ENCODE data around the gene ZCCHC13. TPM values are rescaled to one million over a fixed set of nuclear protein-coding genes. Genes with fewer than 3 reads are reported as not detected.

The ZCCHC13 gene
- total and polyA plus RNA-seq, 9 donors: not detected

GRCh38 chrX:74272230-74272629 is 31.8 kb upstream of the ZCCHC13 start:
- no peaks in the 10 kb centered on the region for H3K4me1 ChIP-seq (ENCODE audit: insufficient read depth)
- no peak overlapping the region for H3K4me3 ChIP-seq
- H3K27ac ChIP-seq: no peak overlapping the region
- no peaks in the 10 kb centered on the region for H3K27me3 ChIP-seq
- TF ChIP-seq POLR2A (IDR thresholded peaks at IDR 0.05) (no peak), EP300 (IDR thresholded peaks at IDR 0.05) (no peak)
- TF ChIP-seq, protein P1, sequence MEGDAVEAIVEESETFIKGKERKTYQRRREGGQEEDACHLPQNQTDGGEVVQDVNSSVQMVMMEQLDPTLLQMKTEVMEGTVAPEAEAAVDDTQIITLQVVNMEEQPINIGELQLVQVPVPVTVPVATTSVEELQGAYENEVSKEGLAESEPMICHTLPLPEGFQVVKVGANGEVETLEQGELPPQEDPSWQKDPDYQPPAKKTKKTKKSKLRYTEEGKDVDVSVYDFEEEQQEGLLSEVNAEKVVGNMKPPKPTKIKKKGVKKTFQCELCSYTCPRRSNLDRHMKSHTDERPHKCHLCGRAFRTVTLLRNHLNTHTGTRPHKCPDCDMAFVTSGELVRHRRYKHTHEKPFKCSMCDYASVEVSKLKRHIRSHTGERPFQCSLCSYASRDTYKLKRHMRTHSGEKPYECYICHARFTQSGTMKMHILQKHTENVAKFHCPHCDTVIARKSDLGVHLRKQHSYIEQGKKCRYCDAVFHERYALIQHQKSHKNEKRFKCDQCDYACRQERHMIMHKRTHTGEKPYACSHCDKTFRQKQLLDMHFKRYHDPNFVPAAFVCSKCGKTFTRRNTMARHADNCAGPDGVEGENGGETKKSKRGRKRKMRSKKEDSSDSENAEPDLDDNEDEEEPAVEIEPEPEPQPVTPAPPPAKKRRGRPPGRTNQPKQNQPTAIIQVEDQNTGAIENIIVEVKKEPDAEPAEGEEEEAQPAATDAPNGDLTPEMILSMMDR (IDR thresholded peaks at IDR 0.05): no peak
- H3K9me3 ChIP-seq: no peaks in the 10 kb centered on the region
- intact Hi-C loops (cut with DNase I): no loop called here
- no peak for DNase-seq
- H3K36me3 ChIP-seq: no peaks in the 10 kb centered on the region
- 77 to 89% (median 80%) methylated on average over 2 of the region's 2 CpGs for WGBS, 3 donors

GRCh38 chrX:74274516-74274915 is 29.5 kb upstream of the ZCCHC13 start:
- H3K9me3 ChIP-seq: no peaks in the 10 kb centered on the region
- no peak overlapping the region for H3K4me3 ChIP-seq
- TF ChIP-seq POLR2A (IDR thresholded peaks at IDR 0.05): no peak
- no peak for TF ChIP-seq EP300 (IDR thresholded peaks at IDR 0.05)
- TF ChIP-seq, protein P1 (IDR thresholded peaks at IDR 0.05): no peak
- DNase-seq: no peak
- 69 to 72% (median 69%) methylated on average over 5 of the region's 5 CpGs for WGBS, 3 donors
- no peak overlapping the region for H3K27ac ChIP-seq
- H3K27me3 ChIP-seq: no peaks in the 10 kb centered on the region
- no peaks in the 10 kb centered on the region for H3K36me3 ChIP-seq
- H3K4me1 ChIP-seq (ENCODE audit: insufficient read depth): no peaks in the 10 kb centered on the region
- intact Hi-C loops (cut with DNase I): no loop called here

DNA sequence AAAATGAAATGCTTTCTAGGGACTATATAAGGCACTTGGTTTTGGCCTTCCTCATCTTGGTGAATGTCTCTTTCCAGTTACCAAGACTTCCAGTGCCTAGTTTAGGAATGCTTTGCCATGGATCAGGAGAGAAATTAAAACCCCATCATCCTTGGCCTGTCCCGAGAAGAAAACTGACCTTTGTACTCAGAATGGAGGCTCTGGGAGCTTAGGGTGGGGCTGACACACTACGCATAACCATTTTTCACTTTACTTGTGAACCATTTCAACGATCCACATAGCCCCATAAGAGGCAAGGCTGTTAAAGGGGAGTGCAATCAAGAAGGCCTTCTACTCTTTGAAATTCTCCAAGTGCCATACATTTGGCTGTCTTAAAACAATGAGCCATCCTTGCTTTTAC is 26.7 kb upstream of the ZCCHC13 start:
- H3K4me1 ChIP-seq (ENCODE audit: insufficient read depth): no peaks in the 10 kb centered on the region
- TF ChIP-seq EP300 (IDR thresholded peaks at IDR 0.05) (no peak), POLR2A (IDR thresholded peaks at IDR 0.05) (no peak)
- TF ChIP-seq, protein P1 (IDR thresholded peaks at IDR 0.05): no peak
- no peak overlapping the region for H3K4me3 ChIP-seq
- no peak for DNase-seq
- WGBS, 3 donors: 68 to 79% (median 77%) methylated on average over 3 of the region's 3 CpGs
- no peaks in the 10 kb centered on the region for H3K27me3 ChIP-seq
- H3K9me3 ChIP-seq: no peaks in the 10 kb centered on the region
- no peaks in the 10 kb centered on the region for H3K36me3 ChIP-seq
- no peak overlapping the region for H3K27ac ChIP-seq
- intact Hi-C loops (cut with DNase I): no loop called here

- no peak overlapping the region for H3K4me3 ChIP-seq
- H3K27ac ChIP-seq: no peak overlapping the region
- H3K36me3 ChIP-seq: no peaks in the 10 kb centered on the region
- no peaks in the 10 kb centered on the region for H3K27me3 ChIP-seq
- DNase-seq: no peak
- H3K4me1 ChIP-seq (ENCODE audit: insufficient read depth): peaks cover under 1% of the 10 kb centered on the region
- intact Hi-C loops (cut with DNase I): no loop called here
- H3K9me3 ChIP-seq: no peaks in the 10 kb centered on the region
- TF ChIP-seq, protein P1 (IDR thresholded peaks at IDR 0.05): no peak
- no peak for TF ChIP-seq POLR2A (IDR thresholded peaks at IDR 0.05)
- no peak for TF ChIP-seq EP300 (IDR thresholded peaks at IDR 0.05)
- WGBS, 3 donors: 95 to 97% (median 97%) methylated on average over 1 of the region's 1 CpG
Observed at GRCh38 chrX:74277846-74278245, 26.1 kb upstream of the ZCCHC13 start.
